ENCODE data around the gene KCTD7.
"Not testable (repeated sequence)": the region's sequence is repeated elsewhere in the genome, so short reads cannot be mapped to it uniquely, and the experiment has no call there.

Gene KCTD7

GRCh38 chr7:66627151-66627681, 1.5 kb upstream of the KCTD7 start:
- H3K4me1 ChIP-seq (ENCODE audit: insufficient read depth, low read length), result no peaks in the 10 kb centered on the region
- H3K27me3 ChIP-seq (ENCODE audit: insufficient read depth, low read length), result no peaks in the 10 kb centered on the region; the same call in 1 of the 2 replicates
- no peaks in the 10 kb centered on the region for H3K36me3 ChIP-seq (ENCODE audit: insufficient read depth, low read depth, low read length)
- no peak overlapping the region for H3K9ac ChIP-seq (ENCODE audit: low read depth, low read length)
- no peak overlapping the region for H3K27ac ChIP-seq (ENCODE audit: low read length)
- no peak overlapping the region for H3K4me3 ChIP-seq (ENCODE audit: low read length)
- H3K9me3 ChIP-seq (ENCODE audit: insufficient read depth, low read depth, low read length), result no peaks in the 10 kb centered on the region

- no peaks in the 10 kb centered on the region for H3K4me1 ChIP-seq (ENCODE audit: insufficient read depth, low read length)
- H3K4me3 ChIP-seq (ENCODE audit: low read length), result peak overlapping the region; percentile 75
- peak overlapping the region; percentile 18 for H3K27ac ChIP-seq (ENCODE audit: low read length)
- peak overlapping the region; percentile 72; the same call in 1 of the 2 replicates for H3K9ac ChIP-seq (ENCODE audit: low read depth, low read length)
- no peaks in the 10 kb centered on the region for H3K36me3 ChIP-seq (ENCODE audit: insufficient read depth, low read depth, low read length)
- no peaks in the 10 kb centered on the region for H3K9me3 ChIP-seq (ENCODE audit: insufficient read depth, low read depth, low read length)
- H3K27me3 ChIP-seq (ENCODE audit: insufficient read depth, low read length), result no peaks in the 10 kb centered on the region; the same call in 1 of the 2 replicates
Measured at GRCh38 chr7:66627881-66628360, 760 bp upstream of the KCTD7 start.

GRCh38 chr7:66629222-66630062, 761 bp downstream of the KCTD7 start:
- Histone ChIP-seq H3K9ac (ENCODE audit: low read depth, low read length) (peak overlapping the region; percentile 58; the same call in 1 of the 2 replicates), H3K4me1 (ENCODE audit: insufficient read depth, low read length) (no peaks in the 10 kb centered on the region), H3K4me3 (ENCODE audit: low read length) (peak overlapping the region; percentile 76), H3K9me3 (ENCODE audit: insufficient read depth, low read depth, low read length) (no peaks in the 10 kb centered on the region), H3K27me3 (ENCODE audit: insufficient read depth, low read length) (no peaks in the 10 kb centered on the region; the same call in 1 of the 2 replicates), H3K36me3 (ENCODE audit: insufficient read depth, low read depth, low read length) (peaks cover 9% of the 10 kb centered on the region; the same call in 1 of the 2 replicates), H3K27ac (ENCODE audit: low read length) (no peak overlapping the region)

- Histone ChIP-seq H3K27me3 (ENCODE audit: insufficient read depth, low read length) (no peaks in the 10 kb centered on the region; the same call in 1 of the 2 replicates), H3K9ac (ENCODE audit: low read depth, low read length) (no peak overlapping the region), H3K4me1 (ENCODE audit: insufficient read depth, low read length) (no peaks in the 10 kb centered on the region), H3K4me3 (ENCODE audit: low read length) (no peak overlapping the region), H3K9me3 (ENCODE audit: insufficient read depth, low read depth, low read length) (no peaks in the 10 kb centered on the region), H3K27ac (ENCODE audit: low read length) (no peak overlapping the region), H3K36me3 (ENCODE audit: insufficient read depth, low read depth, low read length) (peaks cover 9% of the 10 kb centered on the region; the same call in 1 of the 2 replicates)
Measured at GRCh38 chr7:66630531-66630930, 1.9 kb downstream of the KCTD7 start.

- no peak overlapping the region for H3K27ac ChIP-seq (ENCODE audit: low read length)
- H3K27me3 ChIP-seq (ENCODE audit: insufficient read depth, low read length), result no peaks in the 10 kb centered on the region; the same call in 1 of the 2 replicates
- peaks cover 9% of the 10 kb centered on the region; the same call in 1 of the 2 replicates for H3K36me3 ChIP-seq (ENCODE audit: insufficient read depth, low read depth, low read length)
- H3K4me3 ChIP-seq (ENCODE audit: low read length), result no peak overlapping the region
- H3K9ac ChIP-seq (ENCODE audit: low read depth, low read length), result no peak overlapping the region
- no peaks in the 10 kb centered on the region for H3K4me1 ChIP-seq (ENCODE audit: insufficient read depth, low read length)
- no peaks in the 10 kb centered on the region for H3K9me3 ChIP-seq (ENCODE audit: insufficient read depth, low read depth, low read length)
Measured at GRCh38 chr7:66631471-66631870, 2.8 kb downstream of the KCTD7 start.

- peaks cover 28% of the 10 kb centered on the region for H3K36me3 ChIP-seq (ENCODE audit: insufficient read depth, low read depth, low read length)
- H3K27ac ChIP-seq (ENCODE audit: low read length), result no peak overlapping the region
- H3K27me3 ChIP-seq (ENCODE audit: insufficient read depth, low read length), result no peaks in the 10 kb centered on the region
- no peaks in the 10 kb centered on the region for H3K9me3 ChIP-seq (ENCODE audit: insufficient read depth, low read depth, low read length)
- H3K4me1 ChIP-seq (ENCODE audit: insufficient read depth, low read length), result no peaks in the 10 kb centered on the region
- no peak overlapping the region for H3K9ac ChIP-seq (ENCODE audit: low read depth, low read length)
- H3K4me3 ChIP-seq (ENCODE audit: low read length), result no peak overlapping the region
Measured at GRCh38 chr7:66634816-66635215, 6.1 kb downstream of the KCTD7 start.

GRCh38 chr7:66635322-66635981, 6.8 kb downstream of the KCTD7 start:
- not testable (repeated sequence) for H3K9ac ChIP-seq (ENCODE audit: low read depth, low read length); H3K4me1 ChIP-seq (ENCODE audit: insufficient read depth, low read length); H3K4me3 ChIP-seq (ENCODE audit: low read length); H3K9me3 ChIP-seq (ENCODE audit: insufficient read depth, low read depth, low read length); H3K27me3 ChIP-seq (ENCODE audit: insufficient read depth, low read length); H3K27ac ChIP-seq (ENCODE audit: low read length)
- peaks cover 35% of the 10 kb centered on the region for H3K36me3 ChIP-seq (ENCODE audit: insufficient read depth, low read depth, low read length)

GRCh38 chr7:66635982-66636546, 7.4 kb downstream of the KCTD7 start:
- not testable (repeated sequence) for H3K4me3 ChIP-seq (ENCODE audit: low read length); H3K27me3 ChIP-seq (ENCODE audit: insufficient read depth, low read length); H3K9ac ChIP-seq (ENCODE audit: low read depth, low read length); H3K4me1 ChIP-seq (ENCODE audit: insufficient read depth, low read length); H3K27ac ChIP-seq (ENCODE audit: low read length); H3K9me3 ChIP-seq (ENCODE audit: insufficient read depth, low read depth, low read length)
- H3K36me3 ChIP-seq (ENCODE audit: insufficient read depth, low read depth, low read length), result peaks cover 40% of the 10 kb centered on the region

GRCh38 chr7:66638309-66639099, 9.8 kb downstream of the KCTD7 start:
- H3K27ac ChIP-seq (ENCODE audit: low read length), result no peak overlapping the region
- no peaks in the 10 kb centered on the region for H3K9me3 ChIP-seq (ENCODE audit: insufficient read depth, low read depth, low read length)
- peaks cover 58% of the 10 kb centered on the region for H3K36me3 ChIP-seq (ENCODE audit: insufficient read depth, low read depth, low read length)
- H3K9ac ChIP-seq (ENCODE audit: low read depth, low read length), result no peak overlapping the region
- H3K4me1 ChIP-seq (ENCODE audit: insufficient read depth, low read length), result no peaks in the 10 kb centered on the region
- H3K27me3 ChIP-seq (ENCODE audit: insufficient read depth, low read length), result no peaks in the 10 kb centered on the region
- no peak overlapping the region for H3K4me3 ChIP-seq (ENCODE audit: low read length)

- Histone ChIP-seq H3K27me3 (ENCODE audit: insufficient read depth, low read length) (no peaks in the 10 kb centered on the region), H3K4me1 (ENCODE audit: insufficient read depth, low read length) (no peaks in the 10 kb centered on the region), H3K9ac (ENCODE audit: low read depth, low read length) (no peak overlapping the region), H3K4me3 (ENCODE audit: low read length) (no peak overlapping the region), H3K36me3 (ENCODE audit: insufficient read depth, low read depth, low read length) (peaks cover 55% of the 10 kb centered on the region), H3K27ac (ENCODE audit: low read length) (no peak overlapping the region), H3K9me3 (ENCODE audit: insufficient read depth, low read depth, low read length) (no peaks in the 10 kb centered on the region)
Measured at GRCh38 chr7:66639773-66640172, 11.1 kb downstream of the KCTD7 start.

Data from iPS-20b (cell line).